SK-N-MC (cell line): ENCODE results near the gene EPHA8.

Experiments used
- EZH2 ChIP-seq: fragments of 200-600 bp; sonication (generic); IDR thresholded peaks from one replicate; pipeline ENCODE4 v1.6.1; 2017; ENCODE audit warnings: antibody characterized with exemption
- POLR2AphosphoS5 ChIP-seq: IDR thresholded peaks from 2 replicates; pipeline ENCODE4 v1.6.1; 2012; ENCODE audit warnings: mild to moderate bottlenecking, low read depth, low read length, borderline replicate concordance

DNA sequence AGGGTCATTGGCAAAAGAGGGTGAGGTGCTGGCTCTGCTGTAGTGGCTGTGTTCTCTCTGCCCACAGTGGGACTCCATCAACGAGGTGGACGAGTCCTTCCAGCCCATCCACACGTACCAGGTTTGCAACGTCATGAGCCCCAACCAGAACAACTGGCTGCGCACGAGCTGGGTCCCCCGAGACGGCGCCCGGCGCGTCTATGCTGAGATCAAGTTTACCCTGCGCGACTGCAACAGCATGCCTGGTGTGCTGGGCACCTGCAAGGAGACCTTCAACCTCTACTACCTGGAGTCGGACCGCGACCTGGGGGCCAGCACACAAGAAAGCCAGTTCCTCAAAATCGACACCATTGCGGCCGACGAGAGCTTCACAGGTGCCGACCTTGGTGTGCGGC, 12.9 kb downstream of the EPHA8 start:
- TF ChIP-seq EZH2 (no peak), POLR2AphosphoS5 (no peak)
